CD8-positive, alpha-beta memory T cell (primary cell): ENCODE measurements around the gene RBFOX1. TPM values are rescaled to one million over a fixed set of nuclear protein-coding genes. Genes with fewer than 3 reads are reported as not detected.
A peak's percentile ranks its signal among the peaks of the same experiment; 100 is the strongest.

Experiments used
- CTCF ChIA-PET: fragments of 350-600 bp; sonication (Branson Sonifier 250); formaldehyde crosslinking; loops from one replicate; lab custom pipeline; 2021; ENCODE audit warnings: antibody characterized with exemption; lab: Charles Lee
- POLR2A ChIA-PET: fragments of 350-600 bp; sonication (Branson Sonifier 250); formaldehyde crosslinking; loops from one replicate; lab custom pipeline; 2021; ENCODE audit warnings: antibody characterized with exemption; lab: Charles Lee
- DNase-seq, 5 donors: peaks; one replicate each; pipeline versions ENCODE4 v3.0.0 to v3.0.0-alpha.2; 2020 to 2022; ENCODE audit warnings: mixed read lengths in 1 of 5
- H3K27ac ChIP-seq: one replicate; pipeline ENCODE4 v1.7.0; 2013; ENCODE audit warnings: low read depth, mild to moderate bottlenecking, low read length, moderate library complexity
- H3K27me3 ChIP-seq: 2 replicates; pipeline ENCODE4 v1.7.0; 2013; ENCODE audit warnings: low read length, mild to moderate bottlenecking; ENCODE audit not compliant: insufficient read depth, poor library complexity, severe bottlenecking
- H3K36me3 ChIP-seq: 2 replicates; pipeline ENCODE4 v1.7.0; 2013; ENCODE audit warnings: mild to moderate bottlenecking, low read length, moderate library complexity; ENCODE audit not compliant: insufficient read depth
- H3K4me1 ChIP-seq: 2 replicates; pipeline ENCODE4 v1.7.0; 2013; ENCODE audit warnings: mild to moderate bottlenecking, low read length, moderate library complexity; ENCODE audit not compliant: insufficient read depth
- H3K4me3 ChIP-seq: 2 replicates; pipeline ENCODE4 v1.7.0; 2013; ENCODE audit warnings: mild to moderate bottlenecking, low read length
- H3K9me3 ChIP-seq: 2 replicates; pipeline ENCODE4 v1.7.0; 2013; ENCODE audit warnings: mild to moderate bottlenecking, low read length
- H3K27ac Mint-ChIP-seq, 8 donors: one replicate each; pipeline ENCODE4 v1.8.0; 2020 to 2021; ENCODE audit warnings: mixed read lengths in 8 of 8, mild to moderate bottlenecking in 6 of 8, inconsistent platforms in 3 of 8, moderate library complexity in 3 of 8
- H3K27me3 Mint-ChIP-seq, 2 donors: one replicate each; pipeline ENCODE4 v1.8.0; 2020 to 2021; ENCODE audit warnings: mixed read lengths in 2 of 2, mild to moderate bottlenecking in 1 of 2, moderate library complexity in 1 of 2
- H3K36me3 Mint-ChIP-seq, 3 donors: one replicate each; pipeline ENCODE4 v1.8.0; 2020 to 2021; ENCODE audit warnings: mixed read lengths in 3 of 3, inconsistent platforms in 1 of 3, mild to moderate bottlenecking in 1 of 3
- H3K4me1 Mint-ChIP-seq, 3 donors: one replicate each; pipeline ENCODE4 v1.8.0; 2020 to 2021; ENCODE audit warnings: mixed read lengths in 3 of 3, inconsistent platforms in 1 of 3, mild to moderate bottlenecking in 1 of 3
- H3K4me3 Mint-ChIP-seq, 7 donors: one replicate each; pipeline ENCODE4 v1.8.0; 2020 to 2021; ENCODE audit warnings: mixed read lengths in 7 of 7, mild to moderate bottlenecking in 6 of 7, moderate library complexity in 4 of 7, inconsistent platforms in 2 of 7
- H3K9me3 Mint-ChIP-seq, 5 donors: one replicate each; pipeline ENCODE4 v1.8.0; 2020 to 2022; ENCODE audit warnings: mixed read lengths in 5 of 5, mild to moderate bottlenecking in 3 of 5, moderate library complexity in 2 of 5, inconsistent platforms in 1 of 5
- polyA plus RNA-seq: library from polyadenylated mRNA; unstranded; fragments of 300-500 nt; fragmentation: Illumina TruSeq; gene quantifications from one replicate; pipeline ENCODE4 v1.2.3, GENCODE V29; 2021
- total RNA-seq, 2 experiments: library from RNA; stranded (reverse); gene quantifications; one replicate each; pipeline ENCODE4 v1.2.3, GENCODE V29; 2021

RBFOX1 gene
- total and polyA plus RNA-seq, 3 experiments from 2014 or later = not detected

DNA sequence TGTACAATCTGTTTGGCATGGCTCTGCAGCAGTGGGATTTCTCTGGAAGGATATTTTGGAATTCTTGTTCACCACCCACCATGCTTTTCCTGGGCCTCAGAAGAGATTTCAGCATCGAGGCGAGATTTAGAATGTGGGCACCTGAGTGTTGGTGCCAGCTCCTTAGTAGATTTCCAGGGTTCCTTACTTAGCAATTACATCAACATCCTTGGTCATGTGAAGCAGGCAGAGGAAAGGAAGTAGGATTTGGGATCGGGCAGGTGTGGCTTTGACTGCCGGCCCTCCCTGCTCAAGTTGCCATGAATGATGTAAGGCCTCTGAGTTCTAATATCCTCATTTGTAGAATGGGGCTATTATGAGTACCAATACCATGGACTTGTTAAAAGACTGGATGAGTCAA is 13.1 kb upstream of the RBFOX1 start:
- Mint-ChIP-seq H3K36me3 (no peaks in the 10 kb centered on the region), H3K4me3 (no peak overlapping the region), H3K27ac (no peak overlapping the region), H3K4me1 (no peaks in the 10 kb centered on the region), H3K9me3 (peaks cover 5 to 13% (median 9%) of the 10 kb centered on the region in 5 donors), H3K27me3 (no peaks in the 10 kb centered on the region)
- POLR2A ChIA-PET = no interaction called here
- no peaks in the 10 kb centered on the region for H3K9me3 ChIP-seq
- no peaks in the 10 kb centered on the region for H3K36me3 ChIP-seq
- H3K27ac ChIP-seq = no peak overlapping the region
- DNase-seq = no peak
- CTCF ChIA-PET = no interaction called here
- no peak overlapping the region for H3K4me3 ChIP-seq
- H3K27me3 ChIP-seq = no peaks in the 10 kb centered on the region
- H3K4me1 ChIP-seq = no peaks in the 10 kb centered on the region

DNA sequence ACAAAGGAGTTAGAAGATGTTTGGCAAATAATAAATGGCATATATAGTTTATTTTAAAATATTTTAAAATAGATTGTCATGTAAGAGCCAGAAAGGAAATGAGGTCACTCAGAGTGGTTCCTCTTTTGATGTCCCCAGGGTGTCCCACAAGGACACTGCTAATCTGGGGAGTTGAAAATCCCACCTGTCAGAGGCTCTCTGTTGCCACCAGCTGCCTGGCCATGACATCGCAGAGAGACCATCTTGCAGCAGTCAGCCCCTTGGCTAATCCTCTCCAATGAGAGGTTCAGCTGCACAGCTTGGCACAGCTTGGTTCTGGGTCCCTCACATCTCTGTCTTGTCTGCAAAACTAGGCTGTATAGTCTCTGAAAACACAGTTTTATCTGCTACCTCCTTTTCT is 11.0 kb upstream of the RBFOX1 start:
- ChIA-PET POLR2A (no interaction called here), CTCF (no interaction called here)
- H3K4me1 ChIP-seq = no peaks in the 10 kb centered on the region
- DNase-seq = no peak
- no peaks in the 10 kb centered on the region for H3K27me3 ChIP-seq
- Mint-ChIP-seq H3K36me3 (no peaks in the 10 kb centered on the region), H3K4me3 (no peak overlapping the region), H3K27ac (no peak overlapping the region), H3K4me1 (no peaks in the 10 kb centered on the region), H3K9me3 (peaks cover 4 to 16% (median 10%) of the 10 kb centered on the region in 5 donors), H3K27me3 (no peaks in the 10 kb centered on the region)
- H3K9me3 ChIP-seq = no peaks in the 10 kb centered on the region
- H3K36me3 ChIP-seq = no peaks in the 10 kb centered on the region
- H3K27ac ChIP-seq = no peak overlapping the region
- no peak overlapping the region for H3K4me3 ChIP-seq

- no peak overlapping the region for H3K4me3 ChIP-seq
- ChIA-PET POLR2A (no interaction called here), CTCF (no interaction called here)
- H3K4me1 Mint-ChIP-seq = no peaks in the 10 kb centered on the region
- no peaks in the 10 kb centered on the region for H3K27me3 Mint-ChIP-seq
- no peaks in the 10 kb centered on the region for H3K36me3 ChIP-seq
- H3K27me3 ChIP-seq = no peaks in the 10 kb centered on the region
- no peak overlapping the region for H3K4me3 Mint-ChIP-seq
- H3K36me3 Mint-ChIP-seq = no peaks in the 10 kb centered on the region
- peaks cover 5 to 29% (median 12%) of the 10 kb centered on the region in 5 donors for H3K9me3 Mint-ChIP-seq
- H3K27ac ChIP-seq = no peak overlapping the region
- peak overlapping the region in 1 of 8 donors; percentile 9 for H3K27ac Mint-ChIP-seq
- DNase-seq = no peak
- no peaks in the 10 kb centered on the region for H3K9me3 ChIP-seq
- no peaks in the 10 kb centered on the region for H3K4me1 ChIP-seq
Observed at GRCh38 chr16:7324321-7324720, 8.3 kb upstream of the RBFOX1 start.

DNA sequence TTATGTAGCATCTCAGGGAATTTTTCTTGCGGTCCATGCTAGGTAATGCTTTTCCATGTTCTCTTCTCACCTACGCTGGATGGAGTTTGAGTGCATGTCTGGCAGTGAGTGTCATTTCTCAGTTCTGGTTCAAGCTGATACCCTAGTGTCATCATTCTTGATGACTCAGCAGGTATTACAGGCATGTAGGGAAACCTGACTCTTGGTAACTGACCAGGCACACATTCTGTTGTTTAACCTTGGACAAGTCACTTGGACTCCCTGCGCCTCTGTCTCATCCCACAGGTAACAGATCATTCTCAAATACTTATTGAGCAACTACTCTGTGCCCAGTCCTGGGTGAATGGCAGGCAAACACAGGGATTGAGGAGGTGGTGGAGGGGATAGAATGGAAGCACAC is 6.8 kb upstream of the RBFOX1 start:
- no peaks in the 10 kb centered on the region for H3K27me3 Mint-ChIP-seq
- H3K27ac Mint-ChIP-seq = no peak overlapping the region
- H3K36me3 Mint-ChIP-seq = no peaks in the 10 kb centered on the region
- DNase-seq = no peak
- Histone ChIP-seq H3K27ac (no peak overlapping the region), H3K27me3 (no peaks in the 10 kb centered on the region), H3K4me1 (no peaks in the 10 kb centered on the region), H3K4me3 (no peak overlapping the region), H3K36me3 (no peaks in the 10 kb centered on the region), H3K9me3 (no peaks in the 10 kb centered on the region)
- ChIA-PET POLR2A (no interaction called here), CTCF (interaction anchor here (0.5 kb wide), 1 partner anchor 1425 kb away, joined by 3 read pairs; no protein-coding TSS in a partner anchor)
- no peak overlapping the region for H3K4me3 Mint-ChIP-seq
- H3K4me1 Mint-ChIP-seq = no peaks in the 10 kb centered on the region
- peaks cover 8 to 26% (median 9%) of the 10 kb centered on the region in 5 donors for H3K9me3 Mint-ChIP-seq

DNA sequence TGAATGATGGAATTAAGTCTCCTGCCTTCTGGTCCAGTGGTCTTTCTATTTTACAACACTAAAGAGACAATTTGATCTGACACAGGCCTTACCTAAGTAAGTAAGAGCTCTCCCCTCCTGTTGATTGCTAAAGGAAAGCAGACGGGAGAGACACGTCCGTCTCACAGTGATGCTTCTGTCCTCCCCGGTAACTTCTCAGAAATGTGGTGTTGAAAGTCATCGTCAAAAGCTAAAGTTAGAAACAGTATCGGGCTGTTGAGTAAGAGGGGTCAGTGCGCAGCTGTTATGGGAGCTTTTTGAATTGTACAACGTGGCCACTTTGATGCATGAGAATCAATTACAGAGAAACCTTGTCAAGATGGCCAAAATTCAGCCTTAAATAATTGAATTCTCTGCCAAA is 1.9 kb upstream of the RBFOX1 start:
- H3K4me1 Mint-ChIP-seq = no peaks in the 10 kb centered on the region
- H3K27me3 ChIP-seq = no peaks in the 10 kb centered on the region
- H3K27ac ChIP-seq = no peak overlapping the region
- H3K4me3 Mint-ChIP-seq = no peak overlapping the region
- H3K4me1 ChIP-seq = no peaks in the 10 kb centered on the region
- ChIA-PET POLR2A (no interaction called here), CTCF (no interaction called here)
- H3K9me3 ChIP-seq = no peaks in the 10 kb centered on the region
- H3K9me3 Mint-ChIP-seq = peaks cover 4 to 28% (median 15%) of the 10 kb centered on the region in 5 donors
- H3K36me3 Mint-ChIP-seq = no peaks in the 10 kb centered on the region
- H3K27ac Mint-ChIP-seq = no peak overlapping the region
- H3K4me3 ChIP-seq = no peak overlapping the region
- DNase-seq = no peak
- H3K27me3 Mint-ChIP-seq = no peaks in the 10 kb centered on the region
- H3K36me3 ChIP-seq = no peaks in the 10 kb centered on the region

GRCh38 chr16:7331997-7332396 is 648 bp upstream of the RBFOX1 start:
- no peaks in the 10 kb centered on the region for H3K4me1 ChIP-seq
- Mint-ChIP-seq H3K4me1 (no peaks in the 10 kb centered on the region), H3K36me3 (no peaks in the 10 kb centered on the region), H3K4me3 (no peak overlapping the region), H3K9me3 (peaks cover 1 to 28% (median 12%) of the 10 kb centered on the region in 5 donors), H3K27me3 (no peaks in the 10 kb centered on the region), H3K27ac (no peak overlapping the region)
- H3K27me3 ChIP-seq = no peaks in the 10 kb centered on the region
- DNase-seq = no peak
- no peak overlapping the region for H3K27ac ChIP-seq
- ChIA-PET CTCF (no interaction called here), POLR2A (no interaction called here)
- no peak overlapping the region for H3K4me3 ChIP-seq
- H3K36me3 ChIP-seq = no peaks in the 10 kb centered on the region
- H3K9me3 ChIP-seq = no peaks in the 10 kb centered on the region

DNA sequence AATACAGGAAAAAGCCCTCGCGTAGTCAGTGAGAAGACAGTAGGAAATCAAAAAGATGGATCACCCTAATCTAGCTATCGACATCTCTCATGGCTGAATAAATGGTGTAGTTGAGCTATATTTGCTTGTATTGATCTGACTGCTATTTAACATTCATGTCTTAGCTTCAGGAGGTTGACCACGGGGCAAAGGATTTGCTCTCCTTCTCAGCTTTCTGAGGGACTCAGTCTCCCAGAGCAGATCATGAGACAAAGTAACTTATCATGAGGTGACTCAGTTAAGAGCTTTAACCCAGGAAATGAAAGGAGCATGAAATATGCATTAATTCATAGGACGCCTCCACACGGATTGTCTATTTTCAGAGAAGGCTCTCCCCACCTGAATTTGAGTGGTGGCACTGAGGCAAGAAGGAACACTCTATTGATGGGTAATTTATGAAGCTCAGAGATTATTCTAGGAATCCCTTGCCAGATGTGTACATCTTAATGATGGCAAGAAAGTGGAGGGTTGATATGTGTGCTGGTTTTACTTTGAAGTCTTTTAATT is 608 bp downstream of the RBFOX1 start:
- ChIA-PET CTCF (no interaction called here), POLR2A (no interaction called here)
- Mint-ChIP-seq H3K27ac (no peak overlapping the region), H3K36me3 (no peaks in the 10 kb centered on the region), H3K4me1 (no peaks in the 10 kb centered on the region), H3K4me3 (no peak overlapping the region), H3K9me3 (peaks cover 0 to 28% (median 5%) of the 10 kb centered on the region in 5 donors), H3K27me3 (no peaks in the 10 kb centered on the region)
- Histone ChIP-seq H3K36me3 (no peaks in the 10 kb centered on the region), H3K4me1 (no peaks in the 10 kb centered on the region), H3K27me3 (no peaks in the 10 kb centered on the region), H3K4me3 (no peak overlapping the region), H3K9me3 (no peaks in the 10 kb centered on the region), H3K27ac (no peak overlapping the region)
- no peak for DNase-seq

DNA sequence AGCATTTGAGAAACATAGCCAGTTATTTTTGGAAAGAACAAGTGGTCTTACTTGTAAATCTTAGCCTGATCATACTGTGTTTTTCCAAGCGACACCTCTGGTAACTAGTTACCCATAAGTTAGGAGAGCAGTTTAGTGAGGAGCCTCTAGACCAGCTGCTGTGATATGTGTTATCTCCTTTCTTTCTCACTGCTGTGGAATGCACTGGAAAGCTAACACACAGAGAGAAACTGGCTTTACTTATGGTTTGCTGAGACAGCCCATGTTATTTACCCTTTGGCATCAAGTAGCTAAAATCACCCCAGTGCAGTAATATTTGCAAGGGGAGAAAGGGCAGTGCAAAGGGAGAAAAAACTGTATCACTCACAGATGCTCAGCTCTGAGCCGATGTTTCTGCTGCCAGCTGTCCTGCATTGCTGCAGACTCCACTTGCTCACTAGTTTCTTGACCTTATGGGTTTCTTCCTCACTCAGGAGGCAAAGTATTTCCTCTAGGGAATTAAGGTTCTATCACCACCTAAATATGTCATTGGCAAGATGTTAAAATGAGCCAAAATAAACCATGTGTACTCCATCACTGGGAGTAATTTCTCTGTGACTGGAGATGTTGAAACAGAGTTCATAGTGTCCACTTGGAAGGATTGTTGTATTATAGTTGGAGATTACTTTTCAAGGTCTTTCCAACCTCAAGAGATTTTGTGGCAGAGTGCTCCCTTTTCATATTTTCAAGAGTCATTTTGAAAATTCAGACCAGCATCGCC is 2.3 kb downstream of the RBFOX1 start:
- Mint-ChIP-seq H3K36me3 (no peaks in the 10 kb centered on the region), H3K4me1 (no peaks in the 10 kb centered on the region), H3K27ac (no peak overlapping the region), H3K4me3 (no peak overlapping the region), H3K9me3 (peaks cover 0 to 26% (median 5%) of the 10 kb centered on the region in 5 donors), H3K27me3 (no peaks in the 10 kb centered on the region)
- no peaks in the 10 kb centered on the region for H3K27me3 ChIP-seq
- no peaks in the 10 kb centered on the region for H3K36me3 ChIP-seq
- ChIA-PET POLR2A (no interaction called here), CTCF (no interaction called here)
- H3K27ac ChIP-seq = no peak overlapping the region
- DNase-seq = no peak
- H3K4me1 ChIP-seq = no peaks in the 10 kb centered on the region
- H3K4me3 ChIP-seq = no peak overlapping the region
- no peaks in the 10 kb centered on the region for H3K9me3 ChIP-seq
